Panc1 (cell line): ENCODE data around the gene ETHE1. TPM values are rescaled to one million over a fixed set of nuclear protein-coding genes. Genes with fewer than 3 reads are reported as not detected.

Experiments used
- ATAC-seq: fragments of 200-7000 bp; cut with Tn5 transposase; 2 replicates; pipeline ENCODE4 v1.9.1; 2020; ENCODE audit warnings: mild to moderate bottlenecking, moderate library complexity
- BruUV-seq: library from RNA; stranded (reverse); fragments of 400-500 nt; replicated peaks from 2 replicates; lab custom pipeline; 2021; lab: Mats Ljungman, UMichigan
- CTCF ChIA-PET: fragments of 300-600 bp; sonication (Branson Sonifier 250); formaldehyde crosslinking; loops from one replicate; lab custom pipeline; 2022; ENCODE audit warnings: antibody characterized with exemption; lab: Charles Lee
- POLR2A ChIA-PET: fragments of 300-600 bp; sonication (Branson Sonifier 250); formaldehyde crosslinking; loops from one replicate; lab custom pipeline; 2022; ENCODE audit warnings: antibody characterized with exemption; lab: Charles Lee
- DNase-seq: peaks from one replicate; pipeline ENCODE4 v3.0.0-alpha.2; 2010; ENCODE audit warnings: low read depth, low spot score
- H3K27ac ChIP-seq: 2 replicates; pipeline ENCODE4 v1.5.1; 2011; ENCODE audit warnings: mild to moderate bottlenecking, low read length, inconsistent platforms
- H3K27me3 ChIP-seq: fragments of 200-500 bp; sonication (Bioruptor generic); 2 replicates; pipeline ENCODE4 v1.6.0; 2014; ENCODE audit warnings: low read length, inconsistent platforms; ENCODE audit not compliant: control insufficient read depth, insufficient read depth
- H3K36me3 ChIP-seq: fragments of 200-500 bp; sonication (Bioruptor generic); 2 replicates; pipeline ENCODE4 v1.5.1; 2014; ENCODE audit warnings: inconsistent platforms, mild to moderate bottlenecking, low read length, moderate library complexity; ENCODE audit not compliant: control insufficient read depth, insufficient read depth
- H3K4me1 ChIP-seq: 2 replicates; pipeline ENCODE4 v1.5.1; 2011; ENCODE audit warnings: inconsistent platforms, mild to moderate bottlenecking, low read length, moderate library complexity; ENCODE audit not compliant: control insufficient read depth, insufficient read depth
- H3K4me3 ChIP-seq, 2 experiments: 2 replicates each; pipeline ENCODE4 v1.5.1; 2011 to 2012; ENCODE audit warnings: low read depth in 2 of 2, low read length in 2 of 2, mild to moderate bottlenecking in 2 of 2, inconsistent platforms in 1 of 2, moderate library complexity in 1 of 2
- H3K9me3 ChIP-seq: fragments of 200-500 bp; sonication (Bioruptor generic); 2 replicates; pipeline ENCODE4 v1.5.1; 2014; ENCODE audit warnings: low read depth, mild to moderate bottlenecking, inconsistent platforms, low read length, moderate library complexity; ENCODE audit not compliant: control insufficient read depth, insufficient read depth
- POLR2AphosphoS5 ChIP-seq: IDR thresholded peaks from 2 replicates; pipeline ENCODE4 v1.6.1; 2012; ENCODE audit warnings: mild to moderate bottlenecking, low read depth, low read length, moderate library complexity
- SIN3A ChIP-seq: IDR thresholded peaks from 2 replicates; pipeline ENCODE4 v1.6.1; 2012; ENCODE audit warnings: low read depth, mild to moderate bottlenecking, low read length, moderate library complexity, borderline replicate concordance; ENCODE audit not compliant: insufficient read depth
- TCF7L2 ChIP-seq: IDR thresholded peaks from 2 replicates; pipeline ENCODE4 v1.6.1; 2011; ENCODE audit warnings: mild to moderate bottlenecking, low read depth, low read length, inconsistent platforms
- in situ Hi-C: cut with HindIII; loops from 2 replicates; pipeline ENCODE4 v1.10.0; 2016; ENCODE audit warnings: low sequenced_read_pairs, low pct_unique_long_range_greater_than_20kb
- intact Hi-C: fragments of 100-400 bp; cut with micrococcal nuclease; formaldehyde crosslinking; loops from one replicate; pipeline ENCODE4 v1.10.0; 2022; ENCODE audit not compliant: unreplicated experiment
- total RNA-seq: library from RNA; stranded (reverse); gene quantifications from one replicate; pipeline ENCODE4 v1.2.1, GENCODE V29; 2021; ENCODE audit not compliant: unreplicated experiment
- TF ChIP-seq, protein P1 (sequence below): fragments of 450-650 bp; IDR thresholded peaks from 2 replicates; pipeline ENCODE4 v1.5.1; 2017; ENCODE audit warnings: mild to moderate bottlenecking
- TF ChIP-seq, protein P2 (sequence below), 2 experiments: IDR thresholded peaks; 2 replicates each; pipeline ENCODE4 v1.6.1; 2011 to 2012; ENCODE audit warnings: low read depth in 2 of 2, control low read depth in 1 of 2, low read length in 1 of 2, mild to moderate bottlenecking in 1 of 2, moderate library complexity in 1 of 2; ENCODE audit not compliant: insufficient read depth in 1 of 2

The ETHE1 gene
- total RNA-seq, 1 experiment from 2014 or later = 15.6 TPM

DNA sequence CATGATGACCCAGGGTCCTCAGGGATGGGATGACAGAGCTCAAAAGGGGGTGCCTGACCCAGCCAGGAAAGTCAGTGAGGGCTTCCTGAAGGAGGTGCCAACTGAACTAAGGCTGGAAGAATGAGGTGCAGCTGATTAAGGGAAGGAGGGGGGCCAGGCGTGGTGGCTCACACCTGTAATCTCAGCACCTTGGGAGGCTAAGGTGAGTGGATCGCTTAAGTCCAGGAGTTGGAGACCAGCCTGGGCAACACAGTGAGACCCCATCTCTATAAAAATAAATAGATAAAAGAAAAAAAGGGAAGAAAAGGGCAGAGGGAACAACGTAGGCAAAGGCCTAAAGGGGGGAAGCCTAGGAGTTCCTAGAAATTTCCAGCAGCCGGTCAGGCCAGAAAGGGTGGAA, 52.5 kb downstream of the ETHE1 start:
- POLR2A ChIA-PET = interaction anchor here (0.7 to 0.9 kb wide), 2 partner anchors 11 to 30 kb away, joined by 3 read pairs; partner anchors contain the start of gene PHLDB3
- CTCF ChIA-PET = no interaction called here
- TF ChIP-seq POLR2AphosphoS5 (no peak), SIN3A (no peak), TCF7L2 (no peak)
- TF ChIP-seq, protein P1, sequence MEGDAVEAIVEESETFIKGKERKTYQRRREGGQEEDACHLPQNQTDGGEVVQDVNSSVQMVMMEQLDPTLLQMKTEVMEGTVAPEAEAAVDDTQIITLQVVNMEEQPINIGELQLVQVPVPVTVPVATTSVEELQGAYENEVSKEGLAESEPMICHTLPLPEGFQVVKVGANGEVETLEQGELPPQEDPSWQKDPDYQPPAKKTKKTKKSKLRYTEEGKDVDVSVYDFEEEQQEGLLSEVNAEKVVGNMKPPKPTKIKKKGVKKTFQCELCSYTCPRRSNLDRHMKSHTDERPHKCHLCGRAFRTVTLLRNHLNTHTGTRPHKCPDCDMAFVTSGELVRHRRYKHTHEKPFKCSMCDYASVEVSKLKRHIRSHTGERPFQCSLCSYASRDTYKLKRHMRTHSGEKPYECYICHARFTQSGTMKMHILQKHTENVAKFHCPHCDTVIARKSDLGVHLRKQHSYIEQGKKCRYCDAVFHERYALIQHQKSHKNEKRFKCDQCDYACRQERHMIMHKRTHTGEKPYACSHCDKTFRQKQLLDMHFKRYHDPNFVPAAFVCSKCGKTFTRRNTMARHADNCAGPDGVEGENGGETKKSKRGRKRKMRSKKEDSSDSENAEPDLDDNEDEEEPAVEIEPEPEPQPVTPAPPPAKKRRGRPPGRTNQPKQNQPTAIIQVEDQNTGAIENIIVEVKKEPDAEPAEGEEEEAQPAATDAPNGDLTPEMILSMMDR = no peak
- TF ChIP-seq, protein P2, sequence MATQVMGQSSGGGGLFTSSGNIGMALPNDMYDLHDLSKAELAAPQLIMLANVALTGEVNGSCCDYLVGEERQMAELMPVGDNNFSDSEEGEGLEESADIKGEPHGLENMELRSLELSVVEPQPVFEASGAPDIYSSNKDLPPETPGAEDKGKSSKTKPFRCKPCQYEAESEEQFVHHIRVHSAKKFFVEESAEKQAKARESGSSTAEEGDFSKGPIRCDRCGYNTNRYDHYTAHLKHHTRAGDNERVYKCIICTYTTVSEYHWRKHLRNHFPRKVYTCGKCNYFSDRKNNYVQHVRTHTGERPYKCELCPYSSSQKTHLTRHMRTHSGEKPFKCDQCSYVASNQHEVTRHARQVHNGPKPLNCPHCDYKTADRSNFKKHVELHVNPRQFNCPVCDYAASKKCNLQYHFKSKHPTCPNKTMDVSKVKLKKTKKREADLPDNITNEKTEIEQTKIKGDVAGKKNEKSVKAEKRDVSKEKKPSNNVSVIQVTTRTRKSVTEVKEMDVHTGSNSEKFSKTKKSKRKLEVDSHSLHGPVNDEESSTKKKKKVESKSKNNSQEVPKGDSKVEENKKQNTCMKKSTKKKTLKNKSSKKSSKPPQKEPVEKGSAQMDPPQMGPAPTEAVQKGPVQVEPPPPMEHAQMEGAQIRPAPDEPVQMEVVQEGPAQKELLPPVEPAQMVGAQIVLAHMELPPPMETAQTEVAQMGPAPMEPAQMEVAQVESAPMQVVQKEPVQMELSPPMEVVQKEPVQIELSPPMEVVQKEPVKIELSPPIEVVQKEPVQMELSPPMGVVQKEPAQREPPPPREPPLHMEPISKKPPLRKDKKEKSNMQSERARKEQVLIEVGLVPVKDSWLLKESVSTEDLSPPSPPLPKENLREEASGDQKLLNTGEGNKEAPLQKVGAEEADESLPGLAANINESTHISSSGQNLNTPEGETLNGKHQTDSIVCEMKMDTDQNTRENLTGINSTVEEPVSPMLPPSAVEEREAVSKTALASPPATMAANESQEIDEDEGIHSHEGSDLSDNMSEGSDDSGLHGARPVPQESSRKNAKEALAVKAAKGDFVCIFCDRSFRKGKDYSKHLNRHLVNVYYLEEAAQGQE (IDR thresholded peaks at IDR 0.05; ENCODE audit: insufficient read depth in 1 of 2, low read depth in 2 of 2, low read length in 1 of 2) = no peak
- H3K4me3 ChIP-seq = peak overlapping the region; percentile 43 to 58; a peak in 3 of 4 replicates
- DNase-seq (no peak), ATAC-seq (no peak)
- in situ Hi-C loops = no loop called here
- H3K36me3 ChIP-seq = no peaks in the 10 kb centered on the region
- intact Hi-C loops = no loop called here
- H3K27me3 ChIP-seq = no peaks in the 10 kb centered on the region
- H3K4me1 ChIP-seq = 0 out of 2 replicates have a peak, but pooled peaks cover 2% of the 10 kb centered on the region
- H3K9me3 ChIP-seq = no peaks in the 10 kb centered on the region
- no TSS peak for BruUV-seq
- H3K27ac ChIP-seq = peak overlapping the region; percentile 63; the same call in 1 of the 2 replicates

DNA sequence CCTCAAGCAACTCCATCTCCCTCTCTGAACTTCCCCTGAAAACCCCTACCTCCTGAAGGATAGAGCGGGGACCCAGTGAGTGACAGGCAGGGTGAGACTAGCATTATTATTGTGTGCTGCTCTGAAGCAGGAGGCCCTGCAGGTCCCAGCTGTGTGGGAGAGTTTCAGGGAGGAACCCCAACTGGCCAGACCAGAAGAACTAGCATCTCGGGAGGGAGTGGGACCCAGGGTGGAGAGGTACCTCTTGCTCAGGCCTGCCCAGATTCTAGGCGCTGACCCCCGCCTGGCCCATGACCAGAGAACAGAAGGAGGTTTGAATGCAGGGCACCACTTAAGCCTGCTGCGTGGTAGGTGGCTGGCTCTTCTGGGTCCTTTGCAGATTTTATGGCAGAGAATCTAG, 55.9 kb downstream of the ETHE1 start:
- Histone ChIP-seq H3K27ac (no peak overlapping the region), H3K4me3 (no peak overlapping the region), H3K9me3 (no peaks in the 10 kb centered on the region), H3K27me3 (no peaks in the 10 kb centered on the region), H3K4me1 (peaks cover 3% of the 10 kb centered on the region; the same call in 1 of the 2 replicates), H3K36me3 (no peaks in the 10 kb centered on the region)
- ATAC-seq (no peak), DNase-seq (no peak)
- intact Hi-C loops (no loop called here), in situ Hi-C loops (no loop called here)
- ChIA-PET POLR2A (no interaction called here), CTCF (interaction anchor here (0.6 kb wide), 1 partner anchor 166 kb away, joined by 5 read pairs; no protein-coding TSS in a partner anchor)
- TF ChIP-seq TCF7L2 (no peak), SIN3A (no peak), POLR2AphosphoS5 (no peak)
- TF ChIP-seq, protein P1 = no peak
- TF ChIP-seq, protein P2 (IDR thresholded peaks at IDR 0.05; ENCODE audit: insufficient read depth in 1 of 2, low read depth in 2 of 2, low read length in 1 of 2) = no peak
- no TSS peak for BruUV-seq
